Natural killer cell (primary cell): ENCODE data around the gene ENPP5. TPM values are rescaled to one million over a fixed set of nuclear protein-coding genes. Genes with fewer than 3 reads are reported as not detected.

Experiments used
- ATAC-seq, 3 donors: fragments of 150-1000 bp in 2 of 3; fragments of 200-7000 bp in 1 of 3; cut with Tn5 transposase; 1 replicate in 1 of 3; 2 replicates in 2 of 3; pipeline ENCODE4 v1.10.0; 2021; ENCODE audit warnings: mild to moderate bottlenecking in 2 of 3, moderate library complexity in 2 of 3
- DNase-seq, 2 donors: peaks; one replicate each; pipeline versions ENCODE4 v3.0.0 to v3.0.0-alpha.2; 2013 to 2021; ENCODE audit warnings: mixed read lengths in 1 of 2
- H3K27ac ChIP-seq: one replicate; pipeline ENCODE4 v1.5.1; 2013; ENCODE audit warnings: mild to moderate bottlenecking, low read length
- H3K27me3 ChIP-seq: one replicate; pipeline ENCODE4 v1.6.1; 2013; ENCODE audit warnings: low read length; ENCODE audit not compliant: control insufficient read depth, insufficient read depth
- H3K36me3 ChIP-seq: one replicate; pipeline ENCODE4 v1.6.1; 2013; ENCODE audit warnings: low read length; ENCODE audit not compliant: control insufficient read depth, insufficient read depth
- H3K4me1 ChIP-seq: one replicate; pipeline ENCODE4 v1.6.1; 2013; ENCODE audit warnings: low read length; ENCODE audit not compliant: control insufficient read depth, insufficient read depth
- H3K4me3 ChIP-seq: one replicate; pipeline ENCODE4 v1.5.1; 2013; ENCODE audit warnings: low read length
- H3K9me3 ChIP-seq: one replicate; pipeline ENCODE4 v1.6.1; 2013; ENCODE audit warnings: low read length; ENCODE audit not compliant: control insufficient read depth, insufficient read depth
- H3K27ac Mint-ChIP-seq, 2 donors: one replicate each; pipeline ENCODE4 v1.8.0; 2022; ENCODE audit warnings: mild to moderate bottlenecking in 2 of 2, mixed read lengths in 2 of 2, moderate library complexity in 1 of 2
- H3K27me3 Mint-ChIP-seq, 2 donors: one replicate each; pipeline ENCODE4 v1.8.0; 2022; ENCODE audit warnings: low read depth in 2 of 2, mixed read lengths in 2 of 2
- H3K36me3 Mint-ChIP-seq: one replicate; pipeline ENCODE4 v1.8.0; 2022; ENCODE audit warnings: mixed read lengths
- H3K4me1 Mint-ChIP-seq, 2 donors: one replicate each; pipeline ENCODE4 v1.8.0; 2022; ENCODE audit warnings: mixed read lengths in 2 of 2
- H3K4me3 Mint-ChIP-seq: one replicate; pipeline ENCODE4 v1.8.0; 2022; ENCODE audit warnings: mild to moderate bottlenecking, moderate library complexity, mixed read lengths
- H3K9me3 Mint-ChIP-seq, 2 donors: one replicate each; pipeline ENCODE4 v1.8.0; 2022; ENCODE audit warnings: mixed read lengths in 2 of 2
- CTCF ChIP-seq: fragments of 200-600 bp; IDR thresholded peaks from one replicate; pipeline ENCODE4 v1.8.0; 2022; ENCODE audit warnings: antibody characterized with exemption
- WGBS: methylation state at CpG from one replicate; pipeline ENCODE4 v1.1.7; 2013; ENCODE audit warnings: missing lambda C conversion rate; ENCODE audit not compliant: insufficient coverage; 5-methylcytosine and 5-hydroxymethylcytosine counted together
- intact Hi-C: fragments of 100-400 bp; cut with micrococcal nuclease; formaldehyde crosslinking; loops from one replicate; pipeline ENCODE4 v1.14.2; 2022
- total RNA-seq, 4 donors: library from RNA; stranded (reverse); fragments of 120-200 nt in 1 of 4; gene quantifications; one replicate each; pipeline versions ENCODE4 v1.2.3 to v1.2.4, GENCODE V29; 2013 to 2022

ENPP5 gene
- total RNA-seq, 3 donors from 2014 or later (not counting 1 experiment from before 2014, with no cell fraction given): 9.3 to 13.4 (median 9.6) TPM

GRCh38 chr6:46138281-46138680, 32.5 kb downstream of the ENPP5 start:
- DNase-seq: no peak
- no peak for TF ChIP-seq CTCF
- ATAC-seq: no peak
- no peaks in the 10 kb centered on the region for H3K9me3 ChIP-seq
- H3K4me1 ChIP-seq: peaks cover 3% of the 10 kb centered on the region
- H3K4me3 ChIP-seq: no peak overlapping the region
- no peaks in the 10 kb centered on the region for H3K36me3 Mint-ChIP-seq
- no peaks in the 10 kb centered on the region for H3K27me3 ChIP-seq
- intact Hi-C loops: no loop called here
- no peaks in the 10 kb centered on the region for H3K9me3 Mint-ChIP-seq
- H3K27ac ChIP-seq: no peak overlapping the region
- H3K36me3 ChIP-seq: peaks cover 20% of the 10 kb centered on the region
- peaks cover 59 to 61% of the 10 kb centered on the region in 2 donors for H3K4me1 Mint-ChIP-seq
- peak overlapping the region; percentile 11 for H3K4me3 Mint-ChIP-seq
- peak overlapping the region; percentile 19 to 35 for H3K27ac Mint-ChIP-seq
- H3K27me3 Mint-ChIP-seq: no peaks in the 10 kb centered on the region
- 85% methylated on average over 1 of the region's 1 CpG for WGBS

GRCh38 chr6:46137387-46137786, 33.4 kb downstream of the ENPP5 start:
- H3K27me3 Mint-ChIP-seq: no peaks in the 10 kb centered on the region
- DNase-seq (no peak), ATAC-seq (peak in 2 of 3 donors; percentile 21 to 59)
- H3K27ac Mint-ChIP-seq: peak overlapping the region; percentile 25 to 35
- Histone ChIP-seq H3K9me3 (no peaks in the 10 kb centered on the region), H3K27me3 (no peaks in the 10 kb centered on the region), H3K4me1 (peaks cover 3% of the 10 kb centered on the region), H3K36me3 (peaks cover 12% of the 10 kb centered on the region), H3K27ac (no peak overlapping the region), H3K4me3 (no peak overlapping the region)
- WGBS: 92% methylated on average over 2 of the region's 2 CpGs
- TF ChIP-seq CTCF: no peak
- intact Hi-C loops: no loop called here
- H3K4me1 Mint-ChIP-seq: peaks cover 64 to 66% of the 10 kb centered on the region in 2 donors
- no peaks in the 10 kb centered on the region for H3K36me3 Mint-ChIP-seq
- H3K9me3 Mint-ChIP-seq: no peaks in the 10 kb centered on the region
- H3K4me3 Mint-ChIP-seq: no peak overlapping the region

GRCh38 chr6:46136831-46137230, 33.9 kb downstream of the ENPP5 start:
- no peaks in the 10 kb centered on the region for H3K9me3 ChIP-seq
- intact Hi-C loops: no loop called here
- no peak for ATAC-seq
- H3K27ac ChIP-seq: no peak overlapping the region
- Mint-ChIP-seq H3K36me3 (no peaks in the 10 kb centered on the region), H3K4me1 (peaks cover 64 to 66% of the 10 kb centered on the region in 2 donors), H3K4me3 (no peak overlapping the region), H3K9me3 (no peaks in the 10 kb centered on the region), H3K27ac (peak overlapping the region; percentile 25 to 35), H3K27me3 (no peaks in the 10 kb centered on the region)
- no peak for DNase-seq
- no peaks in the 10 kb centered on the region for H3K27me3 ChIP-seq
- no peak for TF ChIP-seq CTCF
- peaks cover 3% of the 10 kb centered on the region for H3K4me1 ChIP-seq
- H3K4me3 ChIP-seq: no peak overlapping the region
- peaks cover 9% of the 10 kb centered on the region for H3K36me3 ChIP-seq
- WGBS: 92% methylated on average over 2 of the region's 2 CpGs

- ATAC-seq: no peak
- WGBS: no CpG with 5 or more reads among the region's 1 CpG
- peak overlapping the region in 1 of 2 donors; percentile 63 for H3K27ac Mint-ChIP-seq
- peaks cover 8% of the 10 kb centered on the region for H3K4me1 ChIP-seq
- H3K27me3 ChIP-seq: no peaks in the 10 kb centered on the region
- intact Hi-C loops: no loop called here
- no peak for TF ChIP-seq CTCF
- H3K27ac ChIP-seq: no peak overlapping the region
- no peak overlapping the region for H3K4me3 Mint-ChIP-seq
- H3K36me3 ChIP-seq: no peaks in the 10 kb centered on the region
- no peak overlapping the region for H3K4me3 ChIP-seq
- H3K9me3 ChIP-seq: no peaks in the 10 kb centered on the region
- no peaks in the 10 kb centered on the region for H3K27me3 Mint-ChIP-seq
- no peaks in the 10 kb centered on the region for H3K9me3 Mint-ChIP-seq
- peaks cover 67 to 72% of the 10 kb centered on the region in 2 donors for H3K4me1 Mint-ChIP-seq
- H3K36me3 Mint-ChIP-seq: no peaks in the 10 kb centered on the region
- DNase-seq: no peak
These were observed 35.6 kb downstream of the ENPP5 start for GRCh38 chr6:46135176-46135575.
